Neural progenitor cell (in vitro differentiated cells): Measurements from ENCODE around the gene SMYD2. TPM values are rescaled to one million over a fixed set of nuclear protein-coding genes. Genes with fewer than 3 reads are reported as not detected.
A peak's percentile ranks its signal among the peaks of the same experiment; 100 is the strongest.

Experiments used
- DNase-seq: peaks from one replicate; pipeline ENCODE4 v3.0.0-alpha.2; 2016; ENCODE audit warnings: low spot score
- H2AFZ ChIP-seq: fragments of 200-600 bp; sonication (generic); replicated peaks from 2 replicates; pipeline ENCODE4 v1.6.1; 2016; ENCODE audit warnings: antibody characterized with exemption
- H3F3A ChIP-seq: fragments of 200-600 bp; sonication (generic); 2 replicates; pipeline ENCODE4 v1.6.1; 2016; ENCODE audit warnings: antibody characterized with exemption, low read depth
- H3K27ac ChIP-seq: fragments of 200-600 bp; sonication (generic); 2 replicates; pipeline ENCODE4 v1.5.1; 2016; ENCODE audit warnings: mild to moderate bottlenecking
- H3K27me3 ChIP-seq: fragments of 200-600 bp; sonication (generic); 2 replicates; pipeline ENCODE4 v1.6.1; 2016; ENCODE audit warnings: mild to moderate bottlenecking, moderate library complexity
- H3K36me3 ChIP-seq: fragments of 200-600 bp; sonication (generic); 2 replicates; pipeline ENCODE4 v1.5.1; 2016
- H3K4me1 ChIP-seq: fragments of 200-600 bp; sonication (generic); 2 replicates; pipeline ENCODE4 v1.6.1; 2016; ENCODE audit warnings: mixed run types
- H3K4me2 ChIP-seq: fragments of 200-600 bp; sonication (generic); 2 replicates; pipeline ENCODE4 v1.6.1; 2016
- H3K4me3 ChIP-seq: fragments of 200-600 bp; sonication (generic); 2 replicates; pipeline ENCODE4 v1.5.1; 2016
- H3K79me2 ChIP-seq: fragments of 200-600 bp; sonication (generic); 2 replicates; pipeline ENCODE4 v1.6.1; 2016; ENCODE audit warnings: low read depth
- H3K9ac ChIP-seq: fragments of 200-600 bp; sonication (generic); 2 replicates; pipeline ENCODE4 v1.6.1; 2016
- H3K9me3 ChIP-seq: fragments of 200-600 bp; sonication (generic); 2 replicates; pipeline ENCODE4 v1.5.1; 2016; ENCODE audit warnings: low read depth
- H4K20me1 ChIP-seq: fragments of 200-600 bp; sonication (generic); 2 replicates; pipeline ENCODE4 v1.6.1; 2016; ENCODE audit warnings: low read depth
- H3K27ac Mint-ChIP-seq: 3 replicates; pipeline ENCODE4 v1.8.0; 2021; ENCODE audit warnings: mixed read lengths
- H3K27me3 Mint-ChIP-seq: 2 replicates; pipeline ENCODE4 v1.8.0; 2022; ENCODE audit warnings: low read depth, mild to moderate bottlenecking, inconsistent platforms, moderate library complexity, mixed read lengths; ENCODE audit not compliant: insufficient read depth
- H3K36me3 Mint-ChIP-seq: 3 replicates; pipeline ENCODE4 v1.8.0; 2021; ENCODE audit warnings: mixed read lengths
- H3K4me1 Mint-ChIP-seq: 3 replicates; pipeline ENCODE4 v1.8.0; 2021; ENCODE audit warnings: mixed read lengths
- H3K4me3 Mint-ChIP-seq: 3 replicates; pipeline ENCODE4 v1.8.0; 2021; ENCODE audit warnings: mild to moderate bottlenecking, moderate library complexity, mixed read lengths
- H3K9me3 Mint-ChIP-seq: 3 replicates; pipeline ENCODE4 v1.8.0; 2020; ENCODE audit warnings: mixed read lengths
- CTCF ChIP-seq: fragments of 200-600 bp; sonication (generic); IDR thresholded peaks from 2 replicates; pipeline ENCODE4 v1.5.1; 2017; ENCODE audit warnings: antibody characterized with exemption, mild to moderate bottlenecking
- EZH2 ChIP-seq: fragments of 200-600 bp; sonication (generic); IDR thresholded peaks from 2 replicates; pipeline ENCODE4 v1.6.1; 2017; ENCODE audit warnings: antibody characterized with exemption, mild to moderate bottlenecking, moderate library complexity
- EZH2phosphoT487 ChIP-seq: fragments of 200-600 bp; sonication (generic); IDR thresholded peaks from 2 replicates; pipeline ENCODE4 v1.6.1; 2017; ENCODE audit warnings: antibody characterized with exemption
- total RNA-seq: library from RNA; depleted of rRNA; stranded (reverse); fragments of >200 nt; gene quantifications from 2 replicates; pipeline ENCODE4 v1.2.3, GENCODE V29; 2015; ENCODE audit warnings: low replicate concordance

SMYD2 gene
- total RNA-seq, 1 donor from 2014 or later = 20.5 TPM

DNA sequence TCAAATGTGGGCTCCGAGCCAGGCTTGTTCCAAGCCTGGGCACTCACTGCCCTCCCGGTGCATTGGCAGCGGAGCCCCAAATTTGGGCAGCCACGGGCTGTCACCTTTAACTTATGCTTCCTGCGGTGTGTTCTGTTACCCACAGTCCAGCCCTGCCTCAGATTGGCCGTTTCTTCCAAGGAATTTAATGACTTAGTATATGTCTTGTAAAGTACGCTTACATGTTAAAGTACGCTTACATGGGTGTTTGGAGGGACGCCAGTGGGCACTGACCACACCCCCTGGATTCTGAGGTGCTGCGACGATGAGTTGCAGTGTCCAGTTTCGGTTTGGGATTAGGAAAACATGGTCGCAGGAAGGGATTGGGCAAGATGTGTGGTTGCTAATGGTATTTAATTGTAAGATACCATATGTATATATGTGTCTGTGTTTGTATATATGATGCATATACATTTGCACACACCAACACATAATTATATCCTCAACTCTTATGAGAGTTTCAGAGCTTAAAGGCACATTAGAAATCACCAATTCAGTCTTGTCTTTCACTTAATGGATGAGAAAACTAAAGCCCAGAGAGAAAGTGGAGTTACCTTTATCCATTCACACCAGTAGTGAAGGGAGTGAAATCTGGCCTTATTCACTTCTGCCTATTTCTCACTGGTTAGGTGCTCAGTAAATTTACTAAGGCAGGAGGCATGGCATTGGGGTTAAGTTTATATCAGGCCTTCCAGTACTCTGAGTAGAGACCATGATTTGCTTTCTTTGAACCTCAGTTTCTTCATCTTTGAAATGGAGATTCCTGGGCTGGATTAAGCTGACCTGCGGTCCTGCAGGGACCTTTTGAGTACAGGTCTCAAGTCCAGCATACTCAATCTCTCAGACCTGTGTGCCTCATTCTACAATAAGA is 1.0 kb downstream of the SMYD2 start:
- Histone ChIP-seq H3K9me3 (no peaks in the 10 kb centered on the region), H3K27me3 (peaks cover 25% of the 10 kb centered on the region), H3K79me2 (no peaks in the 10 kb centered on the region), H3K4me3 (peak overlapping the region; percentile 89), H3K36me3 (no peaks in the 10 kb centered on the region), H3K9ac (no peak overlapping the region), H3F3A (peaks cover 19% of the 10 kb centered on the region), H3K4me2 (peak overlapping the region; percentile 92), H4K20me1 (no peaks in the 10 kb centered on the region), H3K4me1 (peaks cover 7% of the 10 kb centered on the region), H2AFZ (peak overlapping the region; percentile 60), H3K27ac (no peak overlapping the region)
- DNase-seq = peak; percentile 17
- peaks cover 23% of the 10 kb centered on the region for H3K36me3 Mint-ChIP-seq
- H3K9me3 Mint-ChIP-seq = peaks cover 8% of the 10 kb centered on the region
- peak overlapping the region; percentile 7 for H3K27ac Mint-ChIP-seq
- no peak for TF ChIP-seq EZH2phosphoT487
- no peak for TF ChIP-seq CTCF
- no peak for TF ChIP-seq EZH2
- H3K4me1 Mint-ChIP-seq = peaks cover 41% of the 10 kb centered on the region
- peak overlapping the region; percentile 90 for H3K4me3 Mint-ChIP-seq
- H3K27me3 Mint-ChIP-seq = peaks cover 2% of the 10 kb centered on the region

GRCh38 chr1:214282630-214283242 is 1.8 kb downstream of the SMYD2 start:
- peak overlapping the region; percentile 90 for H3K4me3 Mint-ChIP-seq
- no peak overlapping the region for H3K27ac Mint-ChIP-seq

More at GRCh38 chr1:214282630-214283242, 1.8 kb downstream of the SMYD2 start:
- Histone ChIP-seq H2AFZ (no peak overlapping the region), H3K27me3 (peaks cover 25% of the 10 kb centered on the region), H3K27ac (no peak overlapping the region), H3K9ac (no peak overlapping the region), H3K4me2 (no peak overlapping the region), H3K79me2 (no peaks in the 10 kb centered on the region), H3K4me3 (no peak overlapping the region), H3K9me3 (no peaks in the 10 kb centered on the region), H4K20me1 (no peaks in the 10 kb centered on the region), H3F3A (peaks cover 19% of the 10 kb centered on the region), H3K36me3 (no peaks in the 10 kb centered on the region), H3K4me1 (peaks cover 7% of the 10 kb centered on the region)
- Mint-ChIP-seq H3K4me1 (peaks cover 40% of the 10 kb centered on the region), H3K36me3 (peaks cover 15% of the 10 kb centered on the region), H3K9me3 (peaks cover 4% of the 10 kb centered on the region), H3K27me3 (peaks cover 2% of the 10 kb centered on the region)
- no peak for DNase-seq
- no peak for TF ChIP-seq EZH2
- TF ChIP-seq EZH2phosphoT487 = no peak
- no peak for TF ChIP-seq CTCF
